ENCODE measurements around the gene CLASP1. TPM values are rescaled to one million over a fixed set of nuclear protein-coding genes. Genes with fewer than 3 reads are reported as not detected.
"Not testable (repeated sequence)": the region's sequence is repeated elsewhere in the genome, so short reads cannot be mapped to it uniquely, and the experiment has no call there.

The CLASP1 gene
- total and polyA plus RNA-seq, 4 experiments from 2014 or later: 3.3 to 68.7 (median 42.1) TPM

- Mint-ChIP-seq H3K4me1 (no peaks in the 10 kb centered on the region), H3K27me3 (peaks cover 0 to 1% of the 10 kb centered on the region in 2 donors), H3K36me3 (no peaks in the 10 kb centered on the region), H3K4me3 (no peak overlapping the region), H3K9me3 (peaks cover 0 to 4% (median 0%) of the 10 kb centered on the region in 8 donors), H3K27ac (no peak overlapping the region)
- Histone ChIP-seq H3K9me3 (ENCODE audit: control insufficient read depth in 1 of 2, low read length in 2 of 2) (no peaks in the 10 kb centered on the region), H3K36me3 (ENCODE audit: insufficient read depth, low read length) (no peaks in the 10 kb centered on the region), H3K27me3 (ENCODE audit: insufficient read depth, low read length) (no peaks in the 10 kb centered on the region), H3K4me1 (ENCODE audit: insufficient read depth, low read length) (no peaks in the 10 kb centered on the region), H3K4me3 (ENCODE audit: low read length in 2 of 2) (no peak overlapping the region), H3K27ac (ENCODE audit: low read depth, low read length) (no peak overlapping the region)
- DNase-seq: no peak
- ChIA-PET CTCF (ENCODE audit: partially characterized antibody) (no interaction called here), POLR2A (ENCODE audit: partially characterized antibody) (no interaction called here)
- intact Hi-C loops (cut with micrococcal nuclease): no loop called here
Measured at GRCh38 chr2:121316986-121317385, 332.3 kb downstream of the CLASP1 start.

- peaks cover 0 to 11% (median under 1%) of the 10 kb centered on the region in 4 donors for H3K4me1 Mint-ChIP-seq
- H3K36me3 ChIP-seq (ENCODE audit: insufficient read depth, low read length); H3K9me3 Mint-ChIP-seq; H3K27ac ChIP-seq (ENCODE audit: low read depth, low read length); intact Hi-C loops (cut with micrococcal nuclease); POLR2A ChIA-PET (ENCODE audit: partially characterized antibody); H3K27ac Mint-ChIP-seq; H3K4me3 Mint-ChIP-seq; H3K27me3 Mint-ChIP-seq; H3K27me3 ChIP-seq (ENCODE audit: insufficient read depth, low read length); DNase-seq; CTCF ChIA-PET (ENCODE audit: partially characterized antibody); H3K36me3 Mint-ChIP-seq; H3K9me3 ChIP-seq (ENCODE audit: control insufficient read depth in 1 of 2, low read length in 2 of 2); H3K4me3 ChIP-seq (ENCODE audit: low read length in 2 of 2); H3K4me1 ChIP-seq (ENCODE audit: insufficient read depth, low read length): not testable (repeated sequence)
Measured at GRCh38 chr2:121313701-121314100, 335.6 kb downstream of the CLASP1 start.

- no peaks in the 10 kb centered on the region for H3K27me3 ChIP-seq (ENCODE audit: insufficient read depth, low read length)
Measured at GRCh38 chr2:121309801-121310200, 339.5 kb downstream of the CLASP1 start.

GRCh38 chr2:121309323-121309722 is 339.9 kb downstream of the CLASP1 start:
- Mint-ChIP-seq H3K4me3 (no peak overlapping the region), H3K36me3 (no peaks in the 10 kb centered on the region), H3K9me3 (peaks cover 0 to 3% (median 0%) of the 10 kb centered on the region in 8 donors), H3K27ac (no peak overlapping the region), H3K27me3 (peaks cover 14 to 18% of the 10 kb centered on the region in 2 donors), H3K4me1 (peaks cover 0 to 14% (median 2%) of the 10 kb centered on the region in 4 donors)
- ChIA-PET POLR2A (ENCODE audit: partially characterized antibody) (no interaction called here), CTCF (ENCODE audit: partially characterized antibody) (no interaction called here)
- Histone ChIP-seq H3K36me3 (ENCODE audit: insufficient read depth, low read length) (no peaks in the 10 kb centered on the region), H3K27me3 (ENCODE audit: insufficient read depth, low read length) (no peaks in the 10 kb centered on the region), H3K4me1 (ENCODE audit: insufficient read depth, low read length) (no peaks in the 10 kb centered on the region), H3K27ac (ENCODE audit: low read depth, low read length) (no peak overlapping the region), H3K4me3 (ENCODE audit: low read length in 2 of 2) (no peak overlapping the region), H3K9me3 (ENCODE audit: control insufficient read depth in 1 of 2, low read length in 2 of 2) (no peaks in the 10 kb centered on the region)
- DNase-seq: no peak
- intact Hi-C loops (cut with micrococcal nuclease): no loop called here

More at GRCh38 chr2:121309801-121310200, 339.5 kb downstream of the CLASP1 start:
- Histone ChIP-seq H3K27ac (ENCODE audit: low read depth, low read length) (no peak overlapping the region), H3K4me1 (ENCODE audit: insufficient read depth, low read length) (no peaks in the 10 kb centered on the region), H3K36me3 (ENCODE audit: insufficient read depth, low read length) (no peaks in the 10 kb centered on the region), H3K9me3 (ENCODE audit: control insufficient read depth in 1 of 2, low read length in 2 of 2) (no peaks in the 10 kb centered on the region), H3K4me3 (ENCODE audit: low read length in 2 of 2) (no peak overlapping the region)
- ChIA-PET POLR2A (ENCODE audit: partially characterized antibody) (no interaction called here), CTCF (ENCODE audit: partially characterized antibody) (no interaction called here)
- DNase-seq: no peak
- Mint-ChIP-seq H3K36me3 (no peaks in the 10 kb centered on the region), H3K27ac (no peak overlapping the region), H3K4me3 (no peak overlapping the region), H3K27me3 (peaks cover 13 to 16% of the 10 kb centered on the region in 2 donors), H3K4me1 (peaks cover 0 to 14% (median 2%) of the 10 kb centered on the region in 4 donors), H3K9me3 (peaks cover 0 to 3% (median 0%) of the 10 kb centered on the region in 8 donors)
- intact Hi-C loops (cut with micrococcal nuclease): no loop called here

GRCh38 chr2:121307048-121307447 is 342.2 kb downstream of the CLASP1 start:
- DNase-seq: no peak
- Mint-ChIP-seq H3K27me3 (peaks cover 17 to 27% of the 10 kb centered on the region in 2 donors), H3K36me3 (no peaks in the 10 kb centered on the region), H3K9me3 (peaks cover 0 to 3% (median 0%) of the 10 kb centered on the region in 8 donors), H3K27ac (no peak overlapping the region), H3K4me1 (peaks cover 0 to 14% (median 2%) of the 10 kb centered on the region in 4 donors), H3K4me3 (no peak overlapping the region)
- no peaks in the 10 kb centered on the region for H3K4me1 ChIP-seq (ENCODE audit: insufficient read depth, low read length)
- CTCF ChIA-PET (ENCODE audit: partially characterized antibody): no interaction called here
- POLR2A ChIA-PET (ENCODE audit: partially characterized antibody): no interaction called here
- H3K27ac ChIP-seq (ENCODE audit: low read depth, low read length): no peak overlapping the region
- peaks cover 3% of the 10 kb centered on the region for H3K27me3 ChIP-seq (ENCODE audit: insufficient read depth, low read length)
- H3K4me3 ChIP-seq (ENCODE audit: low read length in 2 of 2): no peak overlapping the region
- no peaks in the 10 kb centered on the region for H3K9me3 ChIP-seq (ENCODE audit: control insufficient read depth in 1 of 2, low read length in 2 of 2)
- intact Hi-C loops (cut with micrococcal nuclease): no loop called here
- H3K36me3 ChIP-seq (ENCODE audit: insufficient read depth, low read length): no peaks in the 10 kb centered on the region

- Histone ChIP-seq H3K4me1 (ENCODE audit: insufficient read depth, low read length) (no peaks in the 10 kb centered on the region), H3K4me3 (ENCODE audit: low read length in 2 of 2) (no peak overlapping the region), H3K36me3 (ENCODE audit: insufficient read depth, low read length) (no peaks in the 10 kb centered on the region), H3K9me3 (ENCODE audit: control insufficient read depth in 1 of 2, low read length in 2 of 2) (no peaks in the 10 kb centered on the region), H3K27ac (ENCODE audit: low read depth, low read length) (no peak overlapping the region), H3K27me3 (ENCODE audit: insufficient read depth, low read length) (peaks cover 3% of the 10 kb centered on the region)
- Mint-ChIP-seq H3K27me3 (peaks cover 20 to 27% of the 10 kb centered on the region in 2 donors), H3K4me1 (peaks cover 0 to 13% (median 2%) of the 10 kb centered on the region in 4 donors), H3K36me3 (no peaks in the 10 kb centered on the region), H3K27ac (no peak overlapping the region), H3K4me3 (no peak overlapping the region), H3K9me3 (peaks cover 0 to 6% (median 0%) of the 10 kb centered on the region in 8 donors)
- POLR2A ChIA-PET (ENCODE audit: partially characterized antibody): no interaction called here
- DNase-seq: no peak
- CTCF ChIA-PET (ENCODE audit: partially characterized antibody): no interaction called here
- intact Hi-C loops (cut with micrococcal nuclease): no loop called here
Measured at GRCh38 chr2:121304941-121305340, 344.3 kb downstream of the CLASP1 start.

GRCh38 chr2:121303531-121304263 is 345.6 kb downstream of the CLASP1 start:
- Mint-ChIP-seq H3K27me3 (peaks cover 18 to 25% of the 10 kb centered on the region in 2 donors), H3K4me3 (no peak overlapping the region), H3K27ac (no peak overlapping the region), H3K36me3 (no peaks in the 10 kb centered on the region), H3K4me1 (peaks cover 0 to 3% (median under 1%) of the 10 kb centered on the region in 4 donors), H3K9me3 (peaks cover 0 to 6% (median 0%) of the 10 kb centered on the region in 8 donors)
- intact Hi-C loops (cut with micrococcal nuclease): no loop called here
- no peak overlapping the region for H3K4me3 ChIP-seq (ENCODE audit: low read length in 2 of 2)
- no peaks in the 10 kb centered on the region for H3K9me3 ChIP-seq (ENCODE audit: control insufficient read depth in 1 of 2, low read length in 2 of 2)
- ChIA-PET CTCF (ENCODE audit: partially characterized antibody) (no interaction called here), POLR2A (ENCODE audit: partially characterized antibody) (no interaction called here)
- no peak for DNase-seq
- H3K27ac ChIP-seq (ENCODE audit: low read depth, low read length): no peak overlapping the region
- no peaks in the 10 kb centered on the region for H3K36me3 ChIP-seq (ENCODE audit: insufficient read depth, low read length)
- peaks cover 3% of the 10 kb centered on the region for H3K27me3 ChIP-seq (ENCODE audit: insufficient read depth, low read length)
- no peaks in the 10 kb centered on the region for H3K4me1 ChIP-seq (ENCODE audit: insufficient read depth, low read length)

All from CD4-positive, alpha-beta memory T cell (primary cell).